Stomach (tissue), 4 donors: ENCODE data around the gene NAB2.

ENCODE experiments used
- EP300 ChIP-seq: sonication (generic); formaldehyde crosslinking; IDR thresholded peaks from one replicate; pipeline ENCODE4 v1.6.1; 2017; ENCODE audit warnings: antibody characterized with exemption
- POLR2A ChIP-seq, 4 donors: fragments of 450-650 bp; IDR thresholded peaks; one replicate each; pipeline ENCODE4 v1.6.1; 2016; ENCODE audit warnings: antibody characterized with exemption in 4 of 4, control low read depth in 2 of 4, mild to moderate bottlenecking in 1 of 4, moderate library complexity in 1 of 4
- TF ChIP-seq, protein P1 (sequence below), 7 experiments: fragments of 450-650 bp in 4 of 7; fragments of 200-600 bp in 3 of 7; sonication (generic) in 3 of 7; IDR thresholded peaks; one replicate each; pipeline ENCODE4 v1.5.1; 2016 to 2019; ENCODE audit warnings: antibody characterized with exemption in 7 of 7, control low read depth in 2 of 7, mild to moderate bottlenecking in 1 of 7

DNA sequence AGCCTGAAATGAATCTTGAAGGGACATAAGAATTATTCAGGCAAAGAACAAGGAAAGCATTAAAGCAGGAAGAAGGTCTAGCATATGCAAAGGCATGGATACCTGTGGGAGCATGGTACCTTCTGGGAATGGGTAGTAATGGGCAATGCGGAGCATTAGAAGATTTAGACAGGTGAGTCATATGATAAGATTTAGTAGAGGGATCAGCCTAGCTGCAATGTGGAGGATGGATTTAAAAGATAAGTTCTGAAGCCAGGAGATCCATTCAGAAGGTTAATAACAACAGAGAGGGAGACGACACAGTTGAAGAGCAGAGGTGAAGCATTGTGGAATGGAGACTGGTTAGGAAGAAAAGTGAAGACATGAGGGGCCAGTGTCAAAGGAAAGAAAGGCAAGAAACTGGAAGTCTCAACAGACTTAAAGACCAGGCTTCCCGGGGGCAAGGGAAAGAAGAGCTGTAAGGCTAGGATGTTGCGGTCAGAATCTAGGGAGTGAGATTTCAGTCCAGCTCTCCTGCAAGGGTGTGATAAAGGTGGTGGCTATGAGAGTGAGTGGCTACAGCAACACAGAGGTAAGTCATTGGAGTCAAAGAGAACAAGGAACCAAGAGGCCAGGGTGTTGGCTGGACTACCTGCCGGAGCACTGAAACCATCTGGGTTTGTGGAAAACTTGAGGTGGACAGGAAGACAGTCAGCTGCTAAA, 27.8 kb downstream of the NAB2 start:
- TF ChIP-seq EP300 (no peak), POLR2A (IDR thresholded peaks at IDR 0.05) (no peak)
- TF ChIP-seq, protein P1, sequence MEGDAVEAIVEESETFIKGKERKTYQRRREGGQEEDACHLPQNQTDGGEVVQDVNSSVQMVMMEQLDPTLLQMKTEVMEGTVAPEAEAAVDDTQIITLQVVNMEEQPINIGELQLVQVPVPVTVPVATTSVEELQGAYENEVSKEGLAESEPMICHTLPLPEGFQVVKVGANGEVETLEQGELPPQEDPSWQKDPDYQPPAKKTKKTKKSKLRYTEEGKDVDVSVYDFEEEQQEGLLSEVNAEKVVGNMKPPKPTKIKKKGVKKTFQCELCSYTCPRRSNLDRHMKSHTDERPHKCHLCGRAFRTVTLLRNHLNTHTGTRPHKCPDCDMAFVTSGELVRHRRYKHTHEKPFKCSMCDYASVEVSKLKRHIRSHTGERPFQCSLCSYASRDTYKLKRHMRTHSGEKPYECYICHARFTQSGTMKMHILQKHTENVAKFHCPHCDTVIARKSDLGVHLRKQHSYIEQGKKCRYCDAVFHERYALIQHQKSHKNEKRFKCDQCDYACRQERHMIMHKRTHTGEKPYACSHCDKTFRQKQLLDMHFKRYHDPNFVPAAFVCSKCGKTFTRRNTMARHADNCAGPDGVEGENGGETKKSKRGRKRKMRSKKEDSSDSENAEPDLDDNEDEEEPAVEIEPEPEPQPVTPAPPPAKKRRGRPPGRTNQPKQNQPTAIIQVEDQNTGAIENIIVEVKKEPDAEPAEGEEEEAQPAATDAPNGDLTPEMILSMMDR (IDR thresholded peaks at IDR 0.05), result no peak
